HUES64 (cell line): Measurements from ENCODE around the gene C14orf119.

ENCODE experiments used
- H3K27ac ChIP-seq: 2 replicates; pipeline ENCODE4 v1.7.0; 2013; ENCODE audit warnings: low read depth, low read length, inconsistent platforms
- H3K27me3 ChIP-seq: 2 replicates; pipeline ENCODE4 v1.6.1; 2013; ENCODE audit warnings: mild to moderate bottlenecking, low read length; ENCODE audit not compliant: insufficient read depth
- H3K36me3 ChIP-seq: 2 replicates; pipeline ENCODE4 v1.6.1; 2013; ENCODE audit warnings: mild to moderate bottlenecking, low read length; ENCODE audit not compliant: insufficient read depth
- H3K4me1 ChIP-seq: 2 replicates; pipeline ENCODE4 v1.6.1; 2013; ENCODE audit warnings: mild to moderate bottlenecking, low read length, moderate library complexity; ENCODE audit not compliant: insufficient read depth
- H3K4me3 ChIP-seq: 2 replicates; pipeline ENCODE4 v1.5.1; 2013; ENCODE audit warnings: mild to moderate bottlenecking, low read length, moderate library complexity
- H3K9ac ChIP-seq: 2 replicates; pipeline ENCODE4 v1.6.1; 2013; ENCODE audit warnings: mild to moderate bottlenecking, low read depth, low read length
- H3K9me3 ChIP-seq: 2 replicates; pipeline ENCODE4 v1.6.1; 2013; ENCODE audit warnings: low read depth, low read length; ENCODE audit not compliant: insufficient read depth
- WGBS: fragments of 150-250, 120-280 bp; methylation state at CpG from one replicate; pipeline ENCODE4 v1.1.7; 2013; ENCODE audit warnings: missing lambda C conversion rate; 5-methylcytosine and 5-hydroxymethylcytosine counted together

Gene C14orf119

DNA sequence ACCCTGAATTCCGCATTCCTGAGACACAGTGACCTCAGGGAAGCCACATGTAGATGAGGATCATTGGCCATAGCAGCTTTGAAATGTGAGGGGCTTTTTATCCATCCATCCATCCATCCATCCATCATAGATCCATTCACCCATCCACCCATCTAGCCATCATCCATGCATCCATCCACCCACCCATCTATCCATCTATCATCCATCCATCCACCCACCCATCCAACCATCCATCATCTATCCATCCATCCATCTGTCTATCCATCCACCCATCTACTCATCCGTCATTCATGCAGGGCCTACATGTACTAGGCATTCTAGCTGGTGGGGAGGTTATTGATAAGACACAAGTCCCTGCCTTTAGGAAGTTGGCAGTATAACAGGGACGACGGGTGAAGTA is 51.7 kb downstream of the C14orf119 start:
- Histone ChIP-seq H3K9ac (no peak overlapping the region), H3K9me3 (no peaks in the 10 kb centered on the region), H3K4me1 (no peaks in the 10 kb centered on the region), H3K27me3 (no peaks in the 10 kb centered on the region), H3K4me3 (no peak overlapping the region), H3K36me3 (peaks cover 42% of the 10 kb centered on the region), H3K27ac (no peak overlapping the region)
- 95% methylated on average over 4 of the region's 4 CpGs for WGBS

DNA sequence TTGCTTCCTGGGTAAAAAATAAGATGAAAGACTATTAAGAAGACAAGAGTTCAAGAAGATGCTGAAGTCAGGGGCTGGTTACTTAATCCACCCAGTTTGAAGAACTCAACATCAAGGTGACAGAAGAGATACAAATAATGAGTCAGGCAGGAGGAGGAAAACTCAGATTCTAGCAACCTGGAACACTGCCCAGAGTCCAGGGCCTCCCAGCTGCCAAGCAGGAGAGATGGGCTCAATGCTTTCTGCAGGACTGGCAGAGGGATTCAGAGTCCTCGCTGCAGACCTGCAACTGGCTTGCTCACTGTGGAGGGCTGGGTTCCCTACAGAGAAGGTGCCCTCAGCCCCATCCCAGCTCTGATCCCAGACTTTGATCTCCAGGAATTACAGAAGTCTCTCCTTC is 52.4 kb downstream of the C14orf119 start:
- no peaks in the 10 kb centered on the region for H3K9me3 ChIP-seq
- H3K4me3 ChIP-seq = no peak overlapping the region
- no peak overlapping the region for H3K9ac ChIP-seq
- H3K4me1 ChIP-seq = no peaks in the 10 kb centered on the region
- H3K36me3 ChIP-seq = peaks cover 38% of the 10 kb centered on the region
- no peak overlapping the region for H3K27ac ChIP-seq
- 93% methylated on average over 1 of the region's 1 CpG for WGBS
- no peaks in the 10 kb centered on the region for H3K27me3 ChIP-seq

DNA sequence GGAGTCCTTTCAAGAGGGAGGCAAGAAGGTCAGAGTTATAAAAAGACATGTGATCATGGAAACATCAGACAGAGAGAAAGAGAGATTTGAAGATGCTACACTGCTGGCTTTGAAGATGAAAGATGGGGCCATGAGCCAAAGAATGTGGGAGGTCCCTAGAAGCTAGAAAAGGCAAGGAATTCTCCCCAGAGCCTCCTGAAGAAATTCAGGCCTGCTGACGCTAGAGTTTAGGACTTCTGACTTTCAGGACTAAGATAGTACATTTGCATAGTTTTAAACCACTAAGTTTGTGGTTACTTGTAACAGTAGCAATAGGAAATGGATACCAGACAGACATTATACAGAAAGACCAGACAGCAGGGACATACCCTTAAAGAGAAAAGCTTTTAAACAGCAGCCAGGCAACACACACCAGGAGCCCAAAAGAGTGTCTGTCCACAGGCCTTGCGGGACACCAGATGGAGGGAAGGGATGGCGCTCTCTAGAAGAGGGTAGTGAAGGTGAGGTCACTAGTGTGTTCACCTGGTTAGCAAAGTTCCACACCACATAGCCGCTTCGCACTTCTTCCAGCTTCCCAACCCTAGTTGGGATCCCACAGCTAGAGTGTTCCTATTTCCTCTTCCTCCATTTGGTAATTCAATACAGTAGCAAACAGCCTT is 53.4 kb downstream of the C14orf119 start:
- Histone ChIP-seq H3K4me1 (no peaks in the 10 kb centered on the region), H3K4me3 (no peak overlapping the region), H3K27ac (no peak overlapping the region), H3K9ac (no peak overlapping the region), H3K9me3 (no peaks in the 10 kb centered on the region), H3K36me3 (peaks cover 27% of the 10 kb centered on the region), H3K27me3 (no peaks in the 10 kb centered on the region)
- WGBS = 94% methylated on average over 5 of the region's 5 CpGs

DNA sequence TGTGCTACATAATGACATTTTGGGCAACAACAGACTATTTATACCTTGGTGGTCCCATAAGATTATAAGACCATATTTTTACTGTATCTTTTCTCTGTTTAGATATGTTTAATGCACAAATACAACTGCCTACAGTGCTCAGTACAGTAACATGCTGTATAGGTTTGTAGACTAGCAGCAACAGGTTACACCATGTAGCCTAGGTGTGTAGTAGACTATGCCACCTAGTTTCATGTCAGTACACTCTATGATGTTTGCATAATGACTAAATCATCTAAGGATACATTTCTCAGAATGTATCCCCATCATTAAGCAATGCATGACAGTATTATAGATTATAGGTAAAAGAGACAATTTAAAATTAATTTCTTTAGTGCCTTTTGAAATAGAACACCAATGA is 54.4 kb downstream of the C14orf119 start:
- no peak overlapping the region for H3K9ac ChIP-seq
- no peak overlapping the region for H3K27ac ChIP-seq
- H3K36me3 ChIP-seq = peaks cover 19% of the 10 kb centered on the region
- no peak overlapping the region for H3K4me3 ChIP-seq
- no peaks in the 10 kb centered on the region for H3K9me3 ChIP-seq
- H3K4me1 ChIP-seq = peaks cover 4% of the 10 kb centered on the region
- no peaks in the 10 kb centered on the region for H3K27me3 ChIP-seq
